Middle frontal gyrus (tissue), 1 donor: ENCODE measurements around the gene BTNL3.

Experiments
- DNase-seq: peaks from one replicate; pipeline ENCODE4 v3.0.0-alpha.2; 2015; ENCODE audit warnings: low spot score; ENCODE audit errors: extremely low spot score

BTNL3 gene

GRCh38 chr5:181047288-181047687, 58.6 kb downstream of the BTNL3 start:
- no peak for DNase-seq

DNA sequence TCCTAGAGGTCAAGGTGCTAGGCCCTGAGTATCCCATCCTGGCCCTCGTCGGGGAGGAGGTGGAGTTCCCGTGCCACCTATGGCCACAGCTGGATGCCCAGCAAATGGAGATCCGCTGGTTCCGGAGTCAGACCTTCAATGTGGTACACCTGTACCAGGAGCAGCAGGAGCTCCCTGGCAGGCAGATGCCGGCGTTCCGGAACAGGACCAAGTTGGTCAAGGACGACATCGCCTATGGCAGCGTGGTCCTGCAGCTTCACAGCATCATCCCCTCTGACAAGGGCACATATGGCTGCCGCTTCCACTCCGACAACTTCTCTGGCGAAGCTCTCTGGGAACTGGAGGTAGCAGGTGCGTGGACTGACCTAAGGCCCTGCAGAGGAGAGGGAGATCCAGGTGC, 59.3 kb downstream of the BTNL3 start:
- DNase-seq: no peak

DNA sequence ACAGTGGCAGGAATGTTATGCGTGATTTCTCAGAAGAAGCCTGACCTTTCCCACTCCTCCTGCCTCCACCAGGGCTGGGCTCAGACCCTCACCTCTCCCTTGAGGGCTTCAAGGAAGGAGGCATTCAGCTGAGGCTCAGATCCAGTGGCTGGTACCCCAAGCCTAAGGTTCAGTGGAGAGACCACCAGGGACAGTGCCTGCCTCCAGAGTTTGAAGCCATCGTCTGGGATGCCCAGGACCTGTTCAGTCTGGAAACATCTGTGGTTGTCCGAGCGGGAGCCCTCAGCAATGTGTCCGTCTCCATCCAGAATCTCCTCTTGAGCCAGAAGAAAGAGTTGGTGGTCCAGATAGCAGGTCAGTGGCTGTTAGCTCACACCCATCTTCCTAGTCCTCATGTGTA, 61.4 kb downstream of the BTNL3 start:
- DNase-seq: no peak

DNA sequence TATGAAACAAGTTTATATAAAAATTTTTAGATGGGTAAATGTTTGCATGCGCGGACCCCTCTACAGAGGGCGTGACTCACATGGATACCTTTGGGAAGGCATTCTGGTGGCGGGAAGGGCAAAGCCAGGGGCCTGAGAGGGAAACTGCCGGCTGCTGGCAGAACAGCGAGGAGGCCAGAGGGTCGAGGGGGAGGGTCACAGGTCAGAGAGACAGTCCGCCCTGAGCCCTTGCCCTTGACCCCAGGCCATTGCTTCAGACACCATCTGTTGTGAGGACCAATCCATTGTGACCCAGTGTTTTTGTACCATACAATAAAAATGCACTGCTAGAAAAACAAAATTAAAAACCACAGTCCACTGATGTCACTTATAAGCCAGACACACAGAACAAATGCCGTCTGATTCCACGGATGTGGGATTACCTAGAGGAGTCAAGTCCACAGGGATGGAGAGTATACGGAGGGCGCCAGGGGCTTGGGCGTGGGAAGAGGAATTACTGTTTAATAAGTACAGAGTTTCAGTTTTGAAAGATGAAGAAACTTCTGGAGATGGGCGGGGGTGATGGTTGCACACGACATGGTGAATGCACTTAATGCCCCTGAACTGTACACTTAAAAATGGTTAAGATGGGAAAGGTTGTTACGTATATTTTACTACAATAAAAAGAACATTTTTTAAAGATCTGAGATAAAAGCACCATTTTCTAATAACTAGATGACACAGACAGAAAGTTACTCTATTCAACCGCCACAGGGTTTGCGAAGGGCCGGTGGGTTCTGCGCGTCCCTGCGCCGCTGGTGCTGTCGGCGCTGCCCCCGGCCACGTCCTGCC, 63.4 kb downstream of the BTNL3 start:
- no peak for DNase-seq

- DNase-seq: no peak
Observed at GRCh38 chr5:181052672-181053487, 64.2 kb downstream of the BTNL3 start.

DNA sequence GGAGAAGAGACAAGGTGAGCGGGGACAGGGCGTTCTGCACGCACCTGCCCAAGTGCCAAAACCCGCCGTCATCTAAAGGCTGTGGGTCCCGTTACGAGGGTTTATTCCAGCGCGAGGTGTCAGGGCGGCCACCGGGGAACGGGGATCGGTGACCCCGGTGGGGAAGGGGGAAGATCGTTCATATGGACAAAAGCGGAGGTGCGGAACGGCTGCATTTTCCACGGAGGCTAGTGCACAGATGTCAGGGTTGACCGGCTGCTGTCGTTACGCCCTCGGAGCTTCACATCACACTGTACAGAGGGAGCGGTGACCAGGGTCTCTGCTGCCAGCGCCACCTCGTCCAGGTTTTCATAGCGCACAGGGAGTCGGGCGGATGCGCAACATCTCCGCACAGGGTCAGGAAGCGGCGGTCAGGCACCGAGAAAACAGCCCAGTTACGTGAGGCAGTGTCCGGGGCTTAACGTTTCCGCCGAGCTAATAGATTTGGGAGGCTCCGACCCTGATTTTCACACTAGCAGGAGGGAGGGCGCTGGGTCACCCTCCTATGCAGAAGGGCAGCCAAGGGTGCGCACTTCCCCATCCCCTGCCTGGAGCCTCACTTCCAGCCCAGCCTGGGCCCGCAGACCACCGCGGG, 65.0 kb downstream of the BTNL3 start:
- no peak for DNase-seq

- DNase-seq: no peak
Observed at GRCh38 chr5:181054138-181054537, 65.5 kb downstream of the BTNL3 start.

- no peak for DNase-seq
Observed at GRCh38 chr5:181054871-181055459, 66.3 kb downstream of the BTNL3 start.
